HG03565 (cell line): ENCODE data around the gene RYR2.

Experiments used
- ATAC-seq: cut with Tn5 transposase; IDR thresholded peaks from one replicate; pipeline ENCODE4 v1.9.1; 2021; ENCODE audit warnings: mild to moderate bottlenecking, moderate library complexity; ENCODE audit not compliant: unreplicated experiment

Gene RYR2

DNA sequence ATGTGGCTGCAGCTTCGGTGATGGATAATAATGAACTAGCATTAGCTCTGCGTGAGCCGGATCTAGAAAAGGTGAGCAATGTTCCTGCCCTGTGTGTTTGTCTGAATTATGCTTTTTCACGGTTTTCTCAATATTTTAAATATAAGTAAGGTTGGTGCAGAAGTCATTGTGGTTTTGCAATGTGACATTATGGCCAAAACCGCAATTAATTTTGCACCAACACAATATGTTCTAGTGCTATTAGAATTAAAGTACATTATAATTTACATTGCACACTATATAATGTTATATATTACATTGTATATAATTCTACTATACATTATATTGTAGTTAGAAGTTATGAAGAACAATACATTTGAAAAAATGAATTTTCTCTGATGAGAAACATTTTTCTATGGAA, 592.9 kb downstream of the RYR2 start:
- no peak for ATAC-seq

DNA sequence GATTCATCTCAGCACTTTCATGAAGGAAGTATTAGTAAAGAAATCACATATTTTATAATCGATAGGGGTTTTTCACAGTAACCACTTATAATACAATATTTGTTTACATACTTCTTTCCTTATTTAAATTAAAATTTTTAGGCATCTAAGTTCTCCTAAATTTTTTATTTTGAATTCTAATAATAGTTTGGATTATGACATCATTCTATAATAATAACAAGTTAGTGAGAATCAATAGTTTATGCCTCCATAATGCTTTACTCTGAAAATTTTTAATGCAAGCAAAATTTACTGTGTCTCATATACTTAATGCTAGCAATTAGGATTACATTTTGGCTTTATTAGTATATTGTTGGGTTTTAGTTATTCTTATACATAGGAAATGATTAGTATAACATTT, 596.6 kb downstream of the RYR2 start:
- no peak for ATAC-seq

DNA sequence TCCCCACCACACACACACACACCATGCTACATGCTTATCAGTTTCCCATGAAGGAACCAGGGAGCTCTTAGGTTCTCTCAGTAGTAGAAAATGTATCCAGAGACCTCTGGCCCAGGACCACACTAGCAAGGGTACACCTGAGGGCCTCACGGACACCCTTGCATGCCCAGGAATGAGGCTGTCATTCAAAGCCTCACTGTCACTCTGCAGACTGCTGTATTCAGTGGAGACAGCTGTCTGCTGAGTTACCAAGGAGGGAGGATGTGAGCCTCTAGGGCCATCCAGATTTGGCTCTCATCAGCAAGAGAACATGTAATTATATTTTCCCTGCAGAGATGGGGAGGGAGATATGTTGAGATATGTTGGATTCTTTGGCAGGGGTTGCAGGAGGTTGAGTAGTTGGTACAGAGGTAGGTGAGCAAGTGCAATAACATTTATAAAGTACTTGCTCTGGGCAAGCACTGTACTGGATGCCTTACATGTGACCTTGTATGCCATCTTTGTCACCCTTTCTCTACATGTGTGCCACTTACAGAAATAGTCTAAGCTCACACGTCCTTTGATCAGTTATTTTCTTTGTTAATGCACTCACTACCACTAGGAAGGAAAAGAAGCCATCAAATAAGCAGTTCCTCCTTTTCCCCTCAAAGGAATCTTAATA, 598.2 kb downstream of the RYR2 start:
- ATAC-seq: no peak

DNA sequence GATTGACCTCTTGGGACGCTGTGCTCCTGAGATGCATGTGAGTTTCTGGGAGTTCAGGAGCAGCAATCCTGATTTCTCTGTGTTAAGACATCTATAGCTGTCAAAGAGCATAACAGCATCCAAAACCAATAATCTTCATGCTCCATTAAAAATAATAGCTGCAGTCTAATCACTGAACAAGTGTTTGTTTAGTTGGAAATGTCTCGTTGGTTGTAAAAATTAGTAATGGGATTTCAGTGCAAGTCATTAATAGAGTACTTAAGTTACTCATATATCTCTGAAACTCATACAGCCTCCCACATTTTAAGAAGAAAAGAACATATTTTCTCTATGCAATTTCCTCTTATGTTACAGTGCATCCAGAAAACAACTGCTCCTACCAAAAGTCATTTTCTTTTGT, 599.0 kb downstream of the RYR2 start:
- ATAC-seq: no peak

DNA sequence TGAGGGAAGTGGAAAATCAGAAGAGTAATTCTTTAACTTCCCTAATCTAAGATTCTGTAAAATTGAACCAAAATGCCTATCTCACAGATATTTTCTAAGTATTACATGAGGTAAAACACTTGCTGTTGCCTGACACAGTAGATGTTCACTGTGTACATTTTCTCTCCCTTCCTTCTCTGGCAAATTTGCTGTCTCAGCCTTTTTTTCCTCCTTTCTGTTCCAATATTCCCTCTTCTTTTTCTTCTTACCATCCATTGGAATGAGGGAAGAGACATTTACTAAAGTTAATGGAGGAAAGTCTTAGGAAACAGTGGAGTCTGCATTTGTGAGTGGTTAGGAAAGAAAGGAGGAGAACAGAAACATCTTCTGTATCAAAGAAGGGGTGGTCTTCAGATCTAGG, 608.8 kb downstream of the RYR2 start:
- ATAC-seq: no peak

DNA sequence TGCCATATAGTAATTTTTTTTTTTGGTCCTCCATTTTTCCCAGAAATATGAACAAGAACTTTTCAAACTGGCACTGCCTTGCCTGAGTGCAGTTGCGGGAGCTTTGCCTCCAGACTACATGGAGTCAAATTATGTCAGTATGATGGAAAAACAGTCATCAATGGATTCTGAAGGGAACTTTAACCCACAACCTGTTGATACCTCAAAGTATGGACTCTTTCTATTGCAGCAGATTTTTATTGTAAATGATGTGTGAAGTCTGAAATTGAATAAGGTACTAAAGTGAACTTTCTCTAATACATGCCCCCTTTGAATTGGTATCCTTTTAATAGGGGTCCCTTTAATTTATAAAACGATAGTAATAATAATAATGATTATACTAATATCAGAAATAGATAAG, 613.8 kb downstream of the RYR2 start:
- ATAC-seq: no peak

DNA sequence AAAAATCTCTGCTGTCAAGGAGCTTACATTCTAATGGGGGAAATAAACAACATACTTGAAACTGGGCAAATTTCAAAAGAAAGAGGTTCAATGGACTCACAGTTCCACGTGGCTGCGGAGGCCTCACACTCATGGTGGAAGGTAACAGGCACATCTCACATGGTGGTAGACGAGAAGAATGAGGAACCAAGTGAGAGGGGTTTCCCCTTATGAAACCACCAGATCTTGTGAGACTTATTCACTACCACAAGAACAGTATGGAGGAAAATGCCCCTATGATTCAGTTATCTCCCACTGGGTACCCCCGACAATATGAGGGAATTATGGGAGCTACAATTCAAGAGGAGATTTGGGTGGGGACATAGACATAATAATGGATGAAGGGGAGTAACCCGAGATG, 622.4 kb downstream of the RYR2 start:
- ATAC-seq: peak; percentile 63

DNA sequence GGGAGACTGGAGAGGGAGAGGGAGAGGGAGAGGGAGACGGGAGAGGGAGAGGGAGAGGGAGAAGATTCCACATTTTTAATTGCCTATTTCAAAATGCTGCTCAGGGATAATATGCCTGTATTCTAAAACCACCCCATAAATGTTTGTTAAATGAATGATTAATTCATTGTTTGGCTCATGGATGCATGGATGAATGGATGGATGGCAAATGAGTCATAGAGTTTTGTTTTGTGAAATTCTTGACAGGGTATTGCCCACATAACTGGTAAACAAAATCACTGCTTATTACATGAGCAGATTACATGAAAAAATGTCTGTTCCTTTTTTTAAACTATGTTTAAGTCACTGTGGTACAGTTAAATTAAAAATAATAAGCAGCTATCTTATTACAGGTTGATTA, 628.3 kb downstream of the RYR2 start:
- no peak for ATAC-seq

DNA sequence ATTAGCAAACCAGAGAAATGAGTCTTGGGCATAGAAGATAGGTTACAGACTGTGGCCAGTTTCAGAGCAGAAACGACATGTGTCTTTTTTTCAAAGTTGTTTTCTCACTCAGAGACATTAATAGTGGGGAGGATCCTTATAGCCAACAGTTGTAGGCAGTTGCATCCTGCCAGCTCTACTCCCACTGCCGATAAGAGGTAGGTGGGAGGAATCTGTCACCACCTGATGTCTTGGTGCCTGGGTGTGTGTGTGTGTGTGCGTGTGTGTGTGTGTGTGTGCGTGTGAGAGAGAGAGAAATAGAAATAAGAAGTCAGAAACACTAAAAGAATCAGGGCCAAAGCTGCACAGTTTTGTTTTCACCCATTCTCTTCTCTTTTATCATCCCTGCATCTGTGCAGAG, 629.3 kb downstream of the RYR2 start:
- ATAC-seq: no peak

DNA sequence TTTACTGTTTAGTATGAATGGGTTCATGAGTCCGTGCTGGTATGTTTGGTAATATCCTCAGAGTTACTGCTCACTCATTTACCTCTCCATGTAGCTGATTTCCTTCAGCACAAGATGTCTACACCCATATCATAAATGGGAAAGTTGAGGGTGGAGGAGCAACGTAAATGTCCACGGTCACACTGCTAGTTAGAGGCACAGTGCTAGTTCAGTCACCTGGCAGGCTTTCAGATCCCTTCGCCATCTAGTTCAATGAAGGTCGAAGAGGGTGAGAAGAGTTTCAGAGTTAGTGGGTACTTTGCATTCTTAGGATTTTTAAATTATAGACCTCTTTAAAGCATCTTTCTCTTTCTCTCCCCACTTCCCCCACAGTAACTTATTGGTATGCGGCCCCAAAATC, 630.0 kb downstream of the RYR2 start:
- no peak for ATAC-seq

DNA sequence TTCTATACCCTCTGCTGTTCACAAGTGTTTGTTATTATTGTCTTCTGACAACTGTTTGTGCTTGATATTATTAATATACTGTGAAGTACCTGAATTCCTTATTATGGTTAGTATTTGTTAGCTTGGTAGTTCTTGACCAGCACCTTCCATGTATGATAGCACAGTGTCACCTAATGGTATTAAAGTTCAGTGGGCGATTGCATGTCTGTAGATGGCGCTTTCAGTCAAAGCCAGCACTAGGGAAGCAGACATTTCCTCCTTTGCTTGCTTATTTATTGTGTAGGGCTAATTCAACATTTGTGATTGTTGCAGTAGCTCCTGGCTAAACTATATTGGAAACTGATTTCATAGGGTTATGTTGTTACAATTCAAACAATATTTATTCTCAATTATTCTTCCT, 630.8 kb downstream of the RYR2 start:
- ATAC-seq: no peak

DNA sequence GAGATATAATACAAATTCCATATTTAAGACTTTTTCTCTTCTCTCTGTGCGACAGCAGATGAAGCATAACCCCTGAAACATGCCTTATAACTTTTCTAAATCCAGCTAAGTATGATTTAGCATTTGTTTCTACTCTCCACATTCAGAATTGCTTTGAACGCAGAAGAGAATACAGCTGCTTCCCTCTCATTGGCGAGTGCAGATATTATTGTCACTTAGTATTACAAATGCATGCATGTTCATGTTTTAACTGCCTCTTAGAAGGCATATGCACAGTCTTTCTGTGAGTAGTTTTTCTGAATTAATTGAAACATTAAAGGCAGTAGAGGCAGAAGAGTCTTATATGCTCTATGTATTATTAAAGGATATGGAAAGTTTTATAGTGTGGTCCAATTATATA, 631.6 kb downstream of the RYR2 start:
- no peak for ATAC-seq

DNA sequence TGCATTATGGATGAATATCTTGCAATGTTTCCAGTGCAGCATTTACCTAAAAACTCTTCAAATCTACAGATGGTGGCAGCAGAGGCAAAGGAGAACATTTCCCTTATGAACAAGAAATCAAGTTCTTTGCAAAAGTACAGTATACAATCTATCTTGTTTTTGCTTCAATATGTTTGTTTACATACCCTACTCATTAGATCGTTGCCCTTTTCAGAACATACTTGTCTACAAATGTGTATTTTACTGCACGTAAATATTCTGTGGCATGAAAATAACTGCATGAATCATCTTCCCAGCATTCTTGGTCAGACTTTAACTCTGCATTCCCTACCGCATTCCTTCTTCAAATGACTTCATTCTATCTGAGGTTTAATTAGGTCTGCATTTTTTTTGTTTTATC, 636.0 kb downstream of the RYR2 start:
- no peak for ATAC-seq

DNA sequence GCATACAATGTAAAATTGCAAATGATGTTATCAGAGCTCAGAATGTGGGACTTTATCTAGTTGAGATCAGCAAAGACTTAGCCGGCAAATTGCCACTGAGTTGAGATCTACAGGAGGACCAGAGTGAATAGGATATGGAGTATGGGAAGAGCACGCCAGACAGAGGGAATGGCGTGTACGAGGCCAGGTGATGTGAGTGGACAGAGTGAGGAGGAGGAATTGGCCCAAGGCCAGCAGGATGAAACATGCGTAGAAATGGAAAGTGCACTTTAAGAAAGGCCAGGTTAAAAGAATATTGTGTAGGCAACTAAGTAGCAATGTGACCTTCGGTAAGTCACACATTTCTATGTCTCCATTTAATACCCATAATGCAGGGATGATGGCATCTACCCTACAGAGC, 637.7 kb downstream of the RYR2 start:
- no peak for ATAC-seq

DNA sequence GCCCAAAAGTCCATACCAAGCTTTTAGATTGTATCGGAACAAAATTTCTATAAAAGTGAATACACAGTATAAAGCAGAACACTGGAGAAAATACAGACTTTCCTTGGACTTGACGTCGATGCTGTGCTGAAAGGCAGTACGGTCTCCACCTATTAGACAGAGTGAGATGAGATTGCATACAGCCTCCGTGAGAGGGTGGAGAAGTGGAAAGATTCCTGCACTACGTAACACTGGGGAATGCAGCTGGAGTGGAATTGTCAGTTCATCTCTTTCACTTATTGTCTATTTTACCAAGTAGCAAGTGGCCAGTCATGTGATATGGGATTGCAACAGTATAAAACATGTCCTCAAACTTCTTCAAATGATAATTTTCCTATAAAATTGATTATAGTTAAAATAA, 639.2 kb downstream of the RYR2 start:
- no peak for ATAC-seq

DNA sequence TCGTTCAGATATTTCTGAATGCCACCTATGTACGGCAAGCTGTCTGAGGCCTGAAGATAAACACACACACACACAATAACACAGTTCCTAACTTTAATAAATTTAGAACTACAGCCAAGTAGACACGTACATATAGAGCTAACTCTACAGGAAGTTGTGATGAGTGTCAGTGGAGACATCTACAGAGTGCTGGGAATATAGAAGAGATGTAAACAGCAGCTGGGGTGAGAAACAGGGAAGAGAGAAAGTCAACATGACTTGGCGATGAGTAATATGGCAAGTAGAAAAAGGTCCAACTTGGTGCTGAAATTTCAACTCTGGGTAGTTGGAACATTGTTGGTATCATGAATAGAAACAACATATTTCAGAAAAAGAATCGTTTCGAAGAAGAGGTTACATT, 642.3 kb downstream of the RYR2 start:
- no peak for ATAC-seq

DNA sequence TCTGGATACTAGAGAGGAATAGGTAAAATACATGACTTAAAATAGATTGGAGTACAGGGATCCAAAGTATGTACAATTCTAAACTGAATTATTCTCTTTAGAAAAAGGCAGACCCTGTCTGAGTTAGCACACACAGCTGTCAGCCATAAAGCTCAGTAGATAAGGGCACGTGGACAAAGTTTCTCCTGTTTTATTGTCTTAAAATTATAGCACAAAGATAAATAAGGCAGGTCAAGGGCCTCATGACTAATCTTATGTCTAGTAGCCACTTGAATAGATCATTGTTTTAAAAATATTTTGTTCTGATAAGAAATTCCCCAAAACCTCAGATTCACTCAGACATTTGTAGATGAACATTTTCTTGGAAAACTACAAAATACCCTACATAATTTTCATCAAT, 643.6 kb downstream of the RYR2 start:
- no peak for ATAC-seq

DNA sequence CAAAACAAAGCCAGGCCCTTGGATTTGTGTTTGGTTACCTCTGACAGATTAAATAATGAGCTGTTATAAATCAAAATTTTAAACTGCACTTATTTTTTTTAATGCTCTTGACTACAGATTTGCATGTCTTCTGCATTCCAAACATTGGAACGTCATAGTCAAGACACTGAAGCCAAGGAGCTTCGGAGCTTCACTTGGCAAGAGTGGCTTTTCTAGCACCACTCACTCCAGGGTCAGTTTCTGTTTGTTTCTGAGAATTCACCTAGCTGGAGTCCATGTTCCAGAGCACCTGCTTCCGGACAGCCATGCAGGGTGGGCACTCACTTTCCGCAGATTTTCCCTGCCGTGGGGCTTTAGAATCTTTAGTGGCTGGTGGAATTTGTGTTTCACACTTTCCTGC, 645.8 kb downstream of the RYR2 start:
- ATAC-seq: no peak

DNA sequence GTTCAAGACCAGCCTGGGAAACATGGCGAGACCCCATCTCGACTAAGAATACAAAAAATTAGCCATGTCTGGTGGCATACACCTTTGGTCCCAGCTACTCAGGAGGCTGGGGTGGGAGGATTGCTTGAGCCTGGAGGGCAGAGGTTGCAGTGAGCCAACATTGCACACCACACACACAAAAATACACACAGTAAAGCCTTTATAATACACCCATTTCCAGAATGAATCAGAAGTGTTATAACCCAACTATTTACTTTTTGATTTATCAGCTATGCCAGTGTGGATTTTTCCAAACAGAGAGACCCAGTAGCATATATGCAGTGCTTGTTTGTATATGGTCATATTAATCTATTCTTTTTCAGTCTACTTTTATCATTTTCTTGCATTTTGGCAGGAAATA, 648.7 kb downstream of the RYR2 start:
- no peak for ATAC-seq

DNA sequence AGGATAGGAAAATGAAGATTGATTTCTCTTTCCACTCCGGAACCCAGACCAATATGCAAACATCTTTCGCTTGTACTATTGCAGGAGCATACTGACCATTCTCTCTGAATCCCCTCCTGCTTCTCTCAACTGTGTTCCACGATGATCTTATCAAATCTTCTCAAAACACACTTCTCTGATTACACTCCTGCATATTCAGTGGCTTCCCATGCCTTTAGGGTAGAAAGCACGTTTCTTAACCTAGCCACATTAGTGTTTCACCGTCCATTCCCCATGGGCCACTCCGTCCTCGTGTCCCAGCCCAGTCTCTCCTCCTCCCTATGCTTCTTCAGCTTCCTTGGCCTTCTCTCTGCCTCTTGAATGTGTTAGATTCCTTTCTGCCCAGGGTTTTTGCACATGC, 650.3 kb downstream of the RYR2 start:
- no peak for ATAC-seq

DNA sequence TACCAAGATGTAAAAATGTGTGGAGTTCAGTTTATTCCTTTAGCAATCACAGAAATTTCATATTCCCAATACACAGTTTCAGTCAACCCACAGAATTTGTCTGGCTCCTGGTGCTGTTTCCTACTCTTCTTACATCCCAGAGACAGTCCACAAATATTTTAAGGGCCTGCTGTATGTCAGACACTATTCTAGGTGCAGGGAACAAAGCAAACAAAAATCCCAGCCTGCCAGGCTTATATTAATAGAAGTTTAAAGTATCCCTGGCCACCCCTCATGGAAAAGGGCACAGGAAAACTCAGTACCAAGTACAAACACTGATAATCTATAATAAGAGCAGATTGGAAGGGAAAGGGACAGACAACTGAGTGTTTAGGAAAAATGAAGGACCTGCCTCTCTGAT, 653.9 kb downstream of the RYR2 start:
- ATAC-seq: no peak

DNA sequence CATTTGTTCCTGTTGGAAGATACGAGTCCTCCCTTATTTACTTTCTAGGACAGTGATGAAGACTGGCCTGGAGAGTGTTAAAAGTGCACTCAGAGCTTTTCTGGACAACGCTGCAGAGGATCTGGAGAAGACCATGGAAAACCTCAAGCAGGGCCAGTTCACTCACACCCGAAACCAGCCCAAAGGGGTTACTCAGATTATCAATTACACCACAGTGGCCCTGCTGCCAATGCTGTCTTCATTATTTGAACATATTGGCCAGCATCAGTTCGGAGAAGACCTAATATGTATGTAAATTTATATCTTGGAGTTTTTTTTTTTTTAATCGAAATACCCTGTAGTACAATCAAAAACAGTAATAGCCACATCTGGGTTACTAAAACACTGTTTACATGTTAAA, 658.2 kb downstream of the RYR2 start:
- no peak for ATAC-seq

DNA sequence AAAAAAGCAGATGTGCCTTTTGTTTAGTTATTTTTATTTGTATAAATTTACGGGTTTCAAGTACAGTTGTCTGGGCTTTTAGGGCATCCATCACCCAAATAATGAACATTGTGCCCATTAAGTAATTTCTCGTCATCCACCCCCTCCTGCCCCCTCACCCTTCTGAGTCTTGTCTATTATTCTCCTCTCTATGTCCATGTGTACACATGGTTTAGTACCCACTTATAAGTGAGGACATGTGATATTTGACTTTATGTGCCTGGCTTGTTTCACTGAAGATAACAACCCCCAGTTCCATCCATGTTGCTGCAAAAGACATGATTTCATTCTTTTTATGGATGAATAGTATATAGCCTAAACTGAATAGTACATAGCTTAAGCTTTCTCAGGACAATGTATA, 659.5 kb downstream of the RYR2 start:
- ATAC-seq: no peak

DNA sequence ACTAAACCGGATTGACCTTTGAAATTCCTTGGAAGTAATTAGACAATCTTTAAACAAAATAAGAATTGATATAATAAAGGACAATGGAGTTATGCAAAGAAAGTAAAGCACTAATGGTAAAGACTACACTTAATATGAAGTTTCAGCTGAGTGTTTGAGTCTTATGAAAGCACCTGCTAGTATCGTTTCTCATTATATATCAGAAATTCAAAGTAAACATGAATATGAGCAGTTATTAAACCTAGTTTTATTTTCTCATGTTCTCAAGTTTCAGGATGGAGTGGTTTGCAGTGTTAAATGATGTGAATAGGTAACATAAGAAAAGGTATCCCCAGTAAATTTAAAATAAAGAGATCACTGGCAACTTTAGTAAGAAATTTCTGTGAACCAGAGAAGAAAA, 660.2 kb downstream of the RYR2 start:
- ATAC-seq: no peak
